Natural killer cell (primary cell): ENCODE data around the gene MAPKAP1. TPM values are rescaled to one million over a fixed set of nuclear protein-coding genes. Genes with fewer than 3 reads are reported as not detected.

Source experiments
- ATAC-seq, 3 donors: fragments of 150-1000 bp in 2 of 3; fragments of 200-7000 bp in 1 of 3; cut with Tn5 transposase; 1 replicate in 1 of 3; 2 replicates in 2 of 3; pipeline ENCODE4 v1.10.0; 2021; ENCODE audit warnings: mild to moderate bottlenecking in 2 of 3, moderate library complexity in 2 of 3
- DNase-seq, 2 donors: peaks; one replicate each; pipeline versions ENCODE4 v3.0.0 to v3.0.0-alpha.2; 2013 to 2021; ENCODE audit warnings: mixed read lengths in 1 of 2
- H3K27ac ChIP-seq: one replicate; pipeline ENCODE4 v1.5.1; 2013; ENCODE audit warnings: mild to moderate bottlenecking, low read length
- H3K27me3 ChIP-seq: one replicate; pipeline ENCODE4 v1.6.1; 2013; ENCODE audit warnings: low read length; ENCODE audit not compliant: control insufficient read depth, insufficient read depth
- H3K36me3 ChIP-seq: one replicate; pipeline ENCODE4 v1.6.1; 2013; ENCODE audit warnings: low read length; ENCODE audit not compliant: control insufficient read depth, insufficient read depth
- H3K4me1 ChIP-seq: one replicate; pipeline ENCODE4 v1.6.1; 2013; ENCODE audit warnings: low read length; ENCODE audit not compliant: control insufficient read depth, insufficient read depth
- H3K4me3 ChIP-seq: one replicate; pipeline ENCODE4 v1.5.1; 2013; ENCODE audit warnings: low read length
- H3K9me3 ChIP-seq: one replicate; pipeline ENCODE4 v1.6.1; 2013; ENCODE audit warnings: low read length; ENCODE audit not compliant: control insufficient read depth, insufficient read depth
- H3K27ac Mint-ChIP-seq, 2 donors: one replicate each; pipeline ENCODE4 v1.8.0; 2022; ENCODE audit warnings: mild to moderate bottlenecking in 2 of 2, mixed read lengths in 2 of 2, moderate library complexity in 1 of 2
- H3K27me3 Mint-ChIP-seq, 2 donors: one replicate each; pipeline ENCODE4 v1.8.0; 2022; ENCODE audit warnings: low read depth in 2 of 2, mixed read lengths in 2 of 2
- H3K36me3 Mint-ChIP-seq: one replicate; pipeline ENCODE4 v1.8.0; 2022; ENCODE audit warnings: mixed read lengths
- H3K4me1 Mint-ChIP-seq, 2 donors: one replicate each; pipeline ENCODE4 v1.8.0; 2022; ENCODE audit warnings: mixed read lengths in 2 of 2
- H3K4me3 Mint-ChIP-seq: one replicate; pipeline ENCODE4 v1.8.0; 2022; ENCODE audit warnings: mild to moderate bottlenecking, moderate library complexity, mixed read lengths
- H3K9me3 Mint-ChIP-seq, 2 donors: one replicate each; pipeline ENCODE4 v1.8.0; 2022; ENCODE audit warnings: mixed read lengths in 2 of 2
- CTCF ChIP-seq: fragments of 200-600 bp; IDR thresholded peaks from one replicate; pipeline ENCODE4 v1.8.0; 2022; ENCODE audit warnings: antibody characterized with exemption
- WGBS: methylation state at CpG from one replicate; pipeline ENCODE4 v1.1.7; 2013; ENCODE audit warnings: missing lambda C conversion rate; ENCODE audit not compliant: insufficient coverage; 5-methylcytosine and 5-hydroxymethylcytosine counted together
- intact Hi-C: fragments of 100-400 bp; cut with micrococcal nuclease; formaldehyde crosslinking; loops from one replicate; pipeline ENCODE4 v1.14.2; 2022
- total RNA-seq, 4 donors: library from RNA; stranded (reverse); fragments of 120-200 nt in 1 of 4; gene quantifications; one replicate each; pipeline versions ENCODE4 v1.2.3 to v1.2.4, GENCODE V29; 2013 to 2022

Gene MAPKAP1
- total RNA-seq, 3 donors from 2014 or later (not counting 1 experiment from before 2014, with no cell fraction given) = 51.1 to 73.0 (median 58.8) TPM

DNA sequence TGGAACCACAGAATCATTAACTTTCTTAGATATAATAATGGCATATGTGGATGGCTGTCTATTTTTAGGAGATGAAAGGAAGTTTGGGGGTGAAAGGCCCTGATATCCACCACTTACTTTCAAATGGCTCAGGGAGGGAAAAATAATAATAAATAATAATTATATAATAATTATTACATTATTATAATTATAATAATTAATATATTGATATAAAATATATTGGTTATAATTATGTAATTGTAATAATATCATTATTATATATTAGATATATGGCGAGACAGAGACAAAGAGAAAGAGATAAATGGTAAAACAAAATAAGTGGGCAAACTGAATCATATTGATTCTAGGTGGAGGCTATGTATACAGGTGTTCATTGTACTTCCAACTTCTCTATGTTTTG lies 308.8 kb downstream of the MAPKAP1 start:
- Histone ChIP-seq H3K27ac (no peak overlapping the region), H3K36me3 (no peaks in the 10 kb centered on the region), H3K9me3 (no peaks in the 10 kb centered on the region), H3K4me3 (no peak overlapping the region), H3K4me1 (no peaks in the 10 kb centered on the region), H3K27me3 (no peaks in the 10 kb centered on the region)
- H3K9me3 Mint-ChIP-seq = no peaks in the 10 kb centered on the region
- H3K27me3 Mint-ChIP-seq = no peaks in the 10 kb centered on the region
- intact Hi-C loops = no loop called here
- WGBS = no CpG with 5 or more reads among the region's 1 CpG
- H3K4me3 Mint-ChIP-seq = no peak overlapping the region
- H3K36me3 Mint-ChIP-seq = no peaks in the 10 kb centered on the region
- TF ChIP-seq CTCF = no peak
- no peaks in the 10 kb centered on the region for H3K4me1 Mint-ChIP-seq
- ATAC-seq = no peak
- no peak for DNase-seq
- H3K27ac Mint-ChIP-seq = no peak overlapping the region

DNA sequence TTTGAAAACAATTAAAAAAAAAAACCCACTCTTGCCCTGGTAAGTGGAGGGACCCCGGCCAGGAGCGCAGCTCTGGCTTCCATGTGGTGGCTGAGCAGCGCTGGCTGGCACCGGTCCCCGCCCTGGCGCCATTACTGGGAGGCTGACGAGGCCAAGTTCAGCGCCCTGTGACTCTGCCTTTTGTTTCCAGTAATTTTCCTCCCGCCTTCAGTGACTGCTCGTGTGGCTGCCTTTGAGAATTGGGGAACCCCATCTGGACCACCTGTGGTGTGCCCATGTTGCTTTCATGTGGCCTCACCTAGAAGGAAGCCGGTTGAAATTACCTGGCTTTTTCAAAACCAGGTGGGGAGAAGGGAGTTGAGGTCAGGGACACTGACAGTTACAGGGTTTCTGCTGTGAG lies 309.3 kb downstream of the MAPKAP1 start:
- H3K27me3 ChIP-seq = no peaks in the 10 kb centered on the region
- H3K27ac ChIP-seq = no peak overlapping the region
- intact Hi-C loops = no loop called here
- ATAC-seq (no peak), DNase-seq (no peak)
- no peak for TF ChIP-seq CTCF
- Mint-ChIP-seq H3K36me3 (no peaks in the 10 kb centered on the region), H3K9me3 (no peaks in the 10 kb centered on the region), H3K27me3 (no peaks in the 10 kb centered on the region), H3K4me3 (no peak overlapping the region), H3K4me1 (no peaks in the 10 kb centered on the region), H3K27ac (no peak overlapping the region)
- no peak overlapping the region for H3K4me3 ChIP-seq
- no peaks in the 10 kb centered on the region for H3K9me3 ChIP-seq
- no peaks in the 10 kb centered on the region for H3K36me3 ChIP-seq
- no peaks in the 10 kb centered on the region for H3K4me1 ChIP-seq
- 77% methylated on average over 11 of the region's 11 CpGs for WGBS

DNA sequence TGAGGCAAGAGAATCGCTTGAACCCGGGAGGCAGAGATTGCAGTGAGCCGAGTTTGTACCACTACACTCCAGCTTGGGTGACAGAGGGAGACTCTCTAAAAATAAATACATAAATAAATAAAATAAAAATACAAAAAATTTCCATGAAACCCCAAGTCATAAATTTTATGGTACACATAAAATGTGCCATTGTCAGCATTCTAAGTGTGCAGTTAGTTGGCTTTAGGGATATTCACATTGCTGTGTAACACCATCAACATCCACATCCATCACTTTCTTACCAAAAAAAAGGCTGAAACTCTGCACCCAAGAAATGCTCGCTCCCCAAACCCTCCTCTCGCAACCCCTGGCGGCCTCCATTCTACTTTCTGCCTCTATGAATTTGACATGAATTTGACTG lies 310.2 kb downstream of the MAPKAP1 start:
- H3K36me3 Mint-ChIP-seq = no peaks in the 10 kb centered on the region
- no peak overlapping the region for H3K4me3 Mint-ChIP-seq
- no peaks in the 10 kb centered on the region for H3K4me1 Mint-ChIP-seq
- intact Hi-C loops = no loop called here
- no peaks in the 10 kb centered on the region for H3K9me3 Mint-ChIP-seq
- WGBS = 98% methylated on average over 5 of the region's 6 CpGs
- Histone ChIP-seq H3K27ac (no peak overlapping the region), H3K4me1 (no peaks in the 10 kb centered on the region), H3K9me3 (no peaks in the 10 kb centered on the region), H3K4me3 (no peak overlapping the region), H3K27me3 (no peaks in the 10 kb centered on the region), H3K36me3 (no peaks in the 10 kb centered on the region)
- no peak for TF ChIP-seq CTCF
- no peaks in the 10 kb centered on the region for H3K27me3 Mint-ChIP-seq
- no peak for ATAC-seq
- H3K27ac Mint-ChIP-seq = no peak overlapping the region
- DNase-seq = no peak

DNA sequence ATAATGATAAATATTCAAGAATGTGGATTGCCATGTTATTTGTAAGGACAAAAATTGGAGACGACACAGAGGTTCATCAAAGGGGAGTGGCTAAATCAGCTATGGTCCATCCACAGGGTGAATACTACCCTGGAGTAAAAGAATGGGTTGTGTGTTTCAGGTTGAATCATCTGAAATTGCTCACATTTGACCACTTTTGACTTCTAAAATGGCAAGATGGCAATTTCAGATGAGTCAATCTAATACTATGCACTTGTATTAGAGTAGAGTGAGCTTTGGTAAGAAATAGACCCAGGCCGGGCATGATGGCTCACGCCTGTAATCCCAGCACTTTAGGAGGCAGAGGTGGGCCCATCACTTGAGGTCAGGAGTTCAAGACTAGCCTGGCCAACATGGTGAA lies 313.6 kb downstream of the MAPKAP1 start:
- intact Hi-C loops = no loop called here
- Mint-ChIP-seq H3K27me3 (no peaks in the 10 kb centered on the region), H3K9me3 (no peaks in the 10 kb centered on the region), H3K27ac (no peak overlapping the region), H3K36me3 (no peaks in the 10 kb centered on the region), H3K4me1 (no peaks in the 10 kb centered on the region), H3K4me3 (no peak overlapping the region)
- Histone ChIP-seq H3K4me1 (no peaks in the 10 kb centered on the region), H3K27ac (no peak overlapping the region), H3K4me3 (no peak overlapping the region), H3K27me3 (no peaks in the 10 kb centered on the region), H3K36me3 (no peaks in the 10 kb centered on the region), H3K9me3 (no peaks in the 10 kb centered on the region)
- 65% methylated on average over 3 of the region's 3 CpGs for WGBS
- no peak for DNase-seq
- no peak for ATAC-seq
- TF ChIP-seq CTCF = no peak
